Stimulated activated CD4-positive, alpha-beta T cell treated with anti-CD3 and anti-CD28 coated beads, Interleukin-15, amount 100 ng/mL, for 1 hour (primary cell): Measurements from ENCODE around the gene HIF3A.

ENCODE experiments used
- DNase-seq, 2 donors: peaks; one replicate each; pipeline ENCODE4 v3.0.0-alpha.2; 2020; ENCODE audit warnings: low read depth in 1 of 2, low spot score in 1 of 2

The HIF3A gene

GRCh38 chr19:46326608-46327007, 29.8 kb downstream of the HIF3A start:
- no peak for DNase-seq

- no peak for DNase-seq
Measured at GRCh38 chr19:46328079-46328478, 31.2 kb downstream of the HIF3A start.

- no peak for DNase-seq
Measured at GRCh38 chr19:46330319-46330918, 33.6 kb downstream of the HIF3A start.

- DNase-seq = no peak
Measured at GRCh38 chr19:46337487-46337886, 40.6 kb downstream of the HIF3A start.

- no peak for DNase-seq
Measured at GRCh38 chr19:46339446-46339845, 42.6 kb downstream of the HIF3A start.

- DNase-seq = no peak
Measured at GRCh38 chr19:46340051-46340659, 43.3 kb downstream of the HIF3A start.

GRCh38 chr19:46341937-46342336, 45.1 kb downstream of the HIF3A start:
- DNase-seq = no peak

GRCh38 chr19:46344363-46344762, 47.5 kb downstream of the HIF3A start:
- DNase-seq = no peak

GRCh38 chr19:46345157-46345556, 48.3 kb downstream of the HIF3A start:
- DNase-seq = no peak

- DNase-seq = peak; percentile 71 to 80
Measured at GRCh38 chr19:46346821-46347571, 50.2 kb downstream of the HIF3A start, which contains the start of gene PPP5C. TSS of gene PPP5C (plus strand) at chr19:46347087. CDS start at chr19:46347097, 10 bp downstream.

- no peak for DNase-seq
Measured at GRCh38 chr19:46347572-46347883, 50.7 kb downstream of the HIF3A start.

- DNase-seq = no peak
Measured at GRCh38 chr19:46347985-46348384, 51.1 kb downstream of the HIF3A start.

GRCh38 chr19:46349311-46349993, 52.6 kb downstream of the HIF3A start:
- no peak for DNase-seq

- DNase-seq = no peak
Measured at GRCh38 chr19:46350029-46350757, 53.4 kb downstream of the HIF3A start.

GRCh38 chr19:46350758-46351159, 53.9 kb downstream of the HIF3A start:
- DNase-seq = no peak

GRCh38 chr19:46351241-46352041, 54.6 kb downstream of the HIF3A start:
- DNase-seq = no peak

- DNase-seq = no peak
Measured at GRCh38 chr19:46353730-46354528, 57.1 kb downstream of the HIF3A start.

GRCh38 chr19:46355234-46356148, 58.6 kb downstream of the HIF3A start:
- no peak for DNase-seq
